K562 (cell line): ENCODE data around the gene BDP1. TPM values are rescaled to one million over a fixed set of nuclear protein-coding genes. Genes with fewer than 3 reads are reported as not detected.
"Not testable (repeated sequence)": the region's sequence is repeated elsewhere in the genome, so short reads cannot be mapped to it uniquely, and the experiment has no call there.

Source experiments
- ATAC-seq: fragments of 200-7000 bp; cut with Tn5 transposase; 3 replicates; pipeline ENCODE4 v1.9.1; 2020; ENCODE audit warnings: moderate library complexity
- BruUV-seq: library from RNA; stranded (reverse); fragments of 400-500 nt; replicated peaks from 2 replicates; lab custom pipeline; 2021; lab: Mats Ljungman, UMichigan
- CTCF ChIA-PET: fragments of 300-600 bp; formaldehyde crosslinking; extraction: SDS; loops from one replicate; lab custom pipeline; 2021; ENCODE audit warnings: low intra/inter-chr PET ratio; lab: Yijun Ruan, JAX
- POLR2A ChIA-PET: fragments of 300-600, 350-650 bp; sonication (Branson Sonifier 250); formaldehyde crosslinking; extraction: SDS; loops from one replicate; lab custom pipeline; 2021; ENCODE audit warnings: antibody characterized with exemption, inconsistent platforms; lab: Yijun Ruan, JAX
- DNase-seq, 4 experiments: peaks; one replicate each; pipeline versions ENCODE4 v3.0.0 to v3.0.0-alpha.2; 2011 to 2018; ENCODE audit warnings: low spot score in 3 of 4, mixed read lengths in 3 of 4; ENCODE audit errors: extremely low read depth in 1 of 4
- FAIRE-seq: peaks from 2 replicates; lab custom pipeline; 2011; peaks lifted over from hg19 to GRCh38; lab: Jason Lieb, UNC
- H2AFZ ChIP-seq: 2 replicates; pipeline ENCODE4 v1.6.0; 2011; ENCODE audit warnings: low read depth, low read length, control low read depth, inconsistent platforms
- H3K27ac ChIP-seq: fragments of 200-600 bp; 3 replicates; pipeline ENCODE4 v1.8.0; 2011; ENCODE audit warnings: low read depth, mild to moderate bottlenecking, control low read depth, inconsistent platforms, low read length, moderate library complexity, mixed read lengths; ENCODE audit errors: extremely low read depth
- H3K27me3 ChIP-seq, 2 experiments: fragments of 300-600 bp in 1 of 2; 2 replicates in 1 of 2; 3 replicates in 1 of 2; pipeline versions ENCODE4 v1.6.0 to v1.8.0; 2011; ENCODE audit warnings: inconsistent platforms in 2 of 2, low read length in 2 of 2, mild to moderate bottlenecking in 1 of 2, mixed read lengths in 1 of 2, moderate library complexity in 1 of 2; ENCODE audit not compliant: control insufficient read depth in 2 of 2, insufficient read depth in 2 of 2
- H3K36me3 ChIP-seq: fragments of 300-600 bp; 3 replicates; pipeline ENCODE4 v1.8.0; 2011; ENCODE audit warnings: mild to moderate bottlenecking, low read length, inconsistent platforms; ENCODE audit not compliant: control insufficient read depth, insufficient read depth
- H3K4me1 ChIP-seq, 2 experiments: fragments of 200-600 bp in 1 of 2; replicated peaks in 1 of 2; 2 replicates in 1 of 2; 3 replicates in 1 of 2; pipeline versions ENCODE4 v1.5.1 to v1.8.0; 2011; ENCODE audit warnings: inconsistent platforms in 2 of 2, low read length in 2 of 2, mild to moderate bottlenecking in 1 of 2, mixed read lengths in 1 of 2, moderate library complexity in 1 of 2; ENCODE audit not compliant: control insufficient read depth in 2 of 2, insufficient read depth in 2 of 2
- H3K4me2 ChIP-seq: 2 replicates; pipeline ENCODE4 v1.6.1; 2011; ENCODE audit warnings: low read length, control low read depth, inconsistent platforms, mixed read lengths; ENCODE audit not compliant: insufficient read depth
- H3K4me3 ChIP-seq: fragments of 200-600 bp; sonication (generic), shearing (Covaris generic); 2 replicates; pipeline ENCODE4 v1.5.1; 2016; ENCODE audit warnings: control low read depth, inconsistent platforms
- H3K79me2 ChIP-seq: fragments of 200-600 bp; 3 replicates; pipeline ENCODE4 v1.8.0; 2011; ENCODE audit warnings: low read length, inconsistent platforms; ENCODE audit not compliant: control insufficient read depth, insufficient read depth
- H3K9ac ChIP-seq, 2 experiments: 2 replicates each; pipeline versions ENCODE4 v1.6.0 to v1.6.1; 2011; ENCODE audit warnings: low read depth in 2 of 2, low read length in 2 of 2, control low read depth in 1 of 2, inconsistent platforms in 1 of 2, mild to moderate bottlenecking in 1 of 2, mixed read lengths in 1 of 2; ENCODE audit not compliant: insufficient read depth in 1 of 2
- H3K9me1 ChIP-seq: one replicate; pipeline ENCODE4 v1.6.0; 2011; ENCODE audit warnings: inconsistent platforms, mild to moderate bottlenecking, low read length, moderate library complexity; ENCODE audit not compliant: control insufficient read depth, insufficient read depth
- H3K9me3 ChIP-seq: replicated peaks from 2 replicates; pipeline ENCODE4 v1.5.1; 2011; ENCODE audit warnings: low read depth, low read length, inconsistent platforms; ENCODE audit not compliant: control insufficient read depth, insufficient read depth
- H4K20me1 ChIP-seq: replicated peaks from 2 replicates; pipeline ENCODE4 v1.6.1; 2011; ENCODE audit warnings: low read length, inconsistent platforms, mixed read lengths; ENCODE audit not compliant: control insufficient read depth, insufficient read depth
- WGBS: fragments of 100-300 bp; shearing (Covaris generic); methylation state at CpG from one replicate; pipeline ENCODE4 v1.1.6; 2016; ENCODE audit warnings: low coverage, mixed read lengths; ENCODE audit not compliant: insufficient coverage; ENCODE audit errors: missing lambda C conversion rate; 5-methylcytosine and 5-hydroxymethylcytosine counted together
- in situ Hi-C: fragments of 300-500 bp; cut with MboI; formaldehyde crosslinking; loops from 4 replicates; pipeline ENCODE4 v1.15.0; 2018; ENCODE audit warnings: inconsistent platforms, mixed read lengths
- intact Hi-C: fragments of 100-400 bp; cut with micrococcal nuclease; formaldehyde crosslinking; loops from 2 replicates; pipeline ENCODE4 v1.14.2; 2022
- polyA plus RNA-seq, 8 experiments: library from polyadenylated mRNA; depleted of rRNA in 4 of 8; stranded (reverse) in 5 of 8; unstranded in 3 of 8; fragments of >200 nt; fragmentation: Nextera tagmentation in 2 of 8; fragmentation: Illumina TruSeq in 1 of 8; extraction: Ambion mirVana in 2 of 8; extraction: Trizol in 1 of 8; gene quantifications; 2 replicates each; pipeline versions ENCODE4 v1.2.1 to v1.2.3, GENCODE V29; 2011 to 2014; ENCODE audit warnings: inconsistent platforms in 1 of 8, missing spikeins in 1 of 8
- total RNA-seq, 7 experiments: library from RNA; depleted of rRNA in 6 of 7; stranded (reverse); fragments of >200 nt in 6 of 7; fragmentation: Illumina TruSeq in 2 of 7; extraction: Trizol in 2 of 7; gene quantifications; 2 replicates each; pipeline versions ENCODE4 v1.2.1 to v1.2.3, GENCODE V29; 2011 to 2021; ENCODE audit warnings: low replicate concordance in 1 of 7

The BDP1 gene
- total and polyA plus RNA-seq, 9 of the 15 experiments (the other 6 are each of a cell fraction or from before 2014, with no cell fraction given): 6.9 to 47.3 (median 23.9) TPM

DNA sequence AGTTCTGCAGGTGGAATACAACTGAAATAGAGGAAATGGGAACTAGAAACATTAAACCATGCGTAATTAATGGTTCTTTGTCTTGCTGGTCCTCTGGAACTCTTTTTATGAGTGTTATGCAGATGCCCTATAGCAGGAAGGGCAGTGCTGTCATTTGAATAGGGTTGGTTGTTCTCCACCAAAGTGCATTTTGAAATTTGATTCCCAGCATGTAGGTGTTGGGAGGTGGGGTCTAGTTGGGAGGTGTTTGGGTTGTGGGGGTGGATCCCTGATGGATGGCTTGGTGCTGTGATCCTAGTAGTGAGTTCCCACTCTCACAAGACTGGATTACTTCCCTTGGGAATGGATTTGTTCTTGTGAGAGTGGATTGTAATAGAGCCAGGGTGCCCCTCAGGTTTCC lies 34.2 kb upstream of the BDP1 start:
- H3K9me3 ChIP-seq, ATAC-seq, H2AFZ ChIP-seq, BruUV-seq, H3K27ac ChIP-seq, in situ Hi-C loops, POLR2A ChIA-PET, H3K4me1 ChIP-seq, H3K27me3 ChIP-seq, intact Hi-C loops, H3K4me2 ChIP-seq, CTCF ChIA-PET, DNase-seq, H3K9ac ChIP-seq, H3K4me3 ChIP-seq, H3K36me3 ChIP-seq, H3K9me1 ChIP-seq, H3K79me2 ChIP-seq, H4K20me1 ChIP-seq: not testable (repeated sequence)
- 50% methylated on average over 1 of the region's 1 CpG for WGBS
- peak; percentile 35 for FAIRE-seq

DNA sequence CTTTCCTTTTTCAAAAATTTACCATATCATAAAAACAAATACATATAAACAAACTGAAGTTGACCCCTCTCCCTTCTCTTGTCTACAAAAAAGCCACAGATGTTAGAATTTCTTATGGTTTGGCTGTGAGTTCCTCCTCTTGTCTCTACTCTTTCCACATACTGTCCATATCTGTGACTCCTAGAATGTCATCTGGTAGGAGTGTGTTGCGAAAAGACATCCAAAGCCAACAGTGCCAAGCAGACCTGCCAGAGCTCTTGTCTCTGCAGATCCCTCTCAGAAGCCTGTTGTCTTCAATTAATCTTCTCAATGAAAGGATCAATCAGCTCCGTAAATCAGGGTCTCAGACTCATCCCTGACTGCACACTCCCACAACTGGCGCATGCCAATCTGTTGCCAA lies 31.6 kb upstream of the BDP1 start:
- intact Hi-C loops, H3K27me3 ChIP-seq, H3K4me2 ChIP-seq, H2AFZ ChIP-seq, H3K9ac ChIP-seq, H3K36me3 ChIP-seq, POLR2A ChIA-PET, in situ Hi-C loops, H3K79me2 ChIP-seq, ATAC-seq, BruUV-seq, FAIRE-seq, H3K9me3 ChIP-seq, DNase-seq, H4K20me1 ChIP-seq, H3K4me1 ChIP-seq, H3K9me1 ChIP-seq, CTCF ChIA-PET, H3K4me3 ChIP-seq, H3K27ac ChIP-seq: not testable (repeated sequence)
- WGBS: 49% methylated on average over 2 of the region's 3 CpGs
